ENCODE results near the gene PRPF19.
A peak's percentile ranks its signal among the peaks of the same experiment; 100 is the strongest.

The PRPF19 gene

GRCh38 chr11:60906132-60906972, at the start of gene PRPF19:
Gene PRPF19, minus strand, starts transcription at chr11:60906585. Its CDS starts 203 bp downstream, at chr11:60906382.
- FAIRE-seq: no peak

DNA sequence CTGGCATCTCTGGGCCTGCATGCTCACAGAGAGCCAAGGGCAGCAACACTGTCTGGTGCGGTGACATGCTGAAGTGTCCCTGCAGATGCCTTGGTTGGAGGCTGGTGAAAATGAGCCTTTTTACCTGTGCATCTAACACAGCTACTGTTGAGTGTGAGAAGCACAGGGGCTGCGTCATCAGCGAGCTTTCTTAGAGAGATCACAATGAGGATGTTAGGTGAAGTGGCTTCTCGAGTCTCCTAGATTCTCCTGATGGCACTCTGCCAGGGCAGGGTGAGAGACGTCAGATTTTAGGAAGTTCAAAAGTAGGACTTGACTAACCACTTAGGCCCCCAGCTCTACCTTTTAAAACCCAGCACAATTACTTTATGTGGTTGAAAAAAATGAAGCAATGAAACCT, 49.2 kb upstream of the PRPF19 start:
- no peak for TF ChIP-seq CTCF (IDR thresholded peaks at IDR 0.05; ENCODE audit: insufficient read depth, missing control alignments)
- DNase-seq (ENCODE audit: insufficient read length, low spot score): no peak
- FAIRE-seq: no peak

More at GRCh38 chr11:60906132-60906972, at the start of gene PRPF19:
- no peak for TF ChIP-seq CTCF (IDR thresholded peaks at IDR 0.05; ENCODE audit: insufficient read depth, missing control alignments)
- peak; percentile 87 for DNase-seq (ENCODE audit: insufficient read length, low spot score)

- no peak for TF ChIP-seq CTCF (IDR thresholded peaks at IDR 0.05; ENCODE audit: insufficient read depth, missing control alignments)
- DNase-seq (ENCODE audit: insufficient read length, low spot score): no peak
- no peak for FAIRE-seq
Measured at GRCh38 chr11:60954421-60954820, 48.0 kb upstream of the PRPF19 start.

- no peak for TF ChIP-seq CTCF (IDR thresholded peaks at IDR 0.05; ENCODE audit: insufficient read depth, missing control alignments)
- FAIRE-seq: no peak
- DNase-seq (ENCODE audit: insufficient read length, low spot score): no peak
Measured at GRCh38 chr11:60953781-60954180, 47.4 kb upstream of the PRPF19 start.

GRCh38 chr11:60952742-60953170, 46.4 kb upstream of the PRPF19 start:
- DNase-seq (ENCODE audit: insufficient read length, low spot score): no peak
- no peak for TF ChIP-seq CTCF (IDR thresholded peaks at IDR 0.05; ENCODE audit: insufficient read depth, missing control alignments)
- FAIRE-seq: no peak

DNA sequence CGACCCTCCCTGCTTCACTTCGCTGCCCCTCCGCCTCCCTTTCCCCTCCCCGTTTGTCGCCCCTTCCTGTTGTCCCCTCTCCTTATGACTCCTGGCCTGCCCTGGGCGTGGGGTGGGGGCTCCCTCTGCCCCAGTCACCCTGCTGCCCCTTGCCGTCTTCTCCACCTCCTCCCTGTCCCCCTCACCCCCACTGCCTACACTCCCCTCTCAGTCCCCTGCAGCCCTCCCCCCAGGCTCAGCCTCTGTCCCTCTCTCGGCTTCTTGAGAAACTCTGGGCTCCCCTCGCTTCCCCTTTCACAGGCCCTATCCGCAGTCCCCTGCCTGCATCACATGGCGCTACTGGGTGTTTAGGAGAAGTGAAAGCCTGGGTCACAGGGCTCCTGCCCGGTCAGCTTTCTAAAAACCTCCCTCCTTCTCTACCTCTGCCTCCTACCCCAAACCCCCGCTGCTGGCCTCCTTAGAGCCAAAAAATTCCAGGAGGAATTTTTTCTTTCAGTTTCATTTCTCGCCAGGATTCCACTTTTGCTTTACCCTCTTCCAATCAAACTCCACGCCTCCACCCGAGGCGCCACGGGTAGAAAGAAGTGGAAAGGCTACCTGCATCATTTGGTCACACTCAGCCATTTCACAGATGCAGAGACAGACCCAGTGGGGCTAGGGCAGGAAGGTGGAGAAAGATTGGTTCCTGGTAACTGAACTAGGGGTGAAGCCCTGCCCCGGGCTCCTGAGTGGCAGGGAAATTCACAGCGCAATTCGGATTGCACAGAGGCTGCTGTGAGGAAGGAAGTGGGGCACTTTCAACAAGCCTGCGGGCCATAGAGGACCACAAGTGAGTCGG, 45.7 kb upstream of the PRPF19 start, which contains the start of gene SLC15A3:
Gene SLC15A3, minus strand, starts transcription at position 273 of the 838 bp plus-strand sequence. CDS start 625 bp downstream, outside the sequence.
- no peak for TF ChIP-seq CTCF (IDR thresholded peaks at IDR 0.05; ENCODE audit: insufficient read depth, missing control alignments)
- no peak for FAIRE-seq

More for the DNA sequence above, 45.7 kb upstream of the PRPF19 start, which contains the start of gene SLC15A3:
- no peak for DNase-seq (ENCODE audit: insufficient read length, low spot score)

Measured in D721Med (cell line).